Measurements from ENCODE around the gene RUNX1. TPM values are rescaled to one million over a fixed set of nuclear protein-coding genes. Genes with fewer than 3 reads are reported as not detected.

The RUNX1 gene
- total RNA-seq, 4 donors from 2014 or later: 16.2 to 34.6 (median 26.4) TPM

- TF ChIP-seq CTCF (IDR thresholded peaks at IDR 0.05; ENCODE audit: low read depth): no peak
Observed at GRCh38 chr21:35032474-35033263, 16.4 kb downstream of the RUNX1 start.

- no peak for TF ChIP-seq CTCF (IDR thresholded peaks at IDR 0.05; ENCODE audit: low read depth)
Observed at GRCh38 chr21:35028451-35028978, 20.6 kb downstream of the RUNX1 start.

GRCh38 chr21:35027563-35028450, 21.3 kb downstream of the RUNX1 start:
- TF ChIP-seq CTCF (IDR thresholded peaks at IDR 0.05; ENCODE audit: low read depth): no peak

- no peak for TF ChIP-seq CTCF (IDR thresholded peaks at IDR 0.05; ENCODE audit: low read depth)
Observed at GRCh38 chr21:35026617-35027562, 22.2 kb downstream of the RUNX1 start.

GRCh38 chr21:35026153-35026500, 23.0 kb downstream of the RUNX1 start:
- no peak for TF ChIP-seq CTCF (IDR thresholded peaks at IDR 0.05; ENCODE audit: low read depth)

GRCh38 chr21:35025206-35026152, 23.6 kb downstream of the RUNX1 start:
- TF ChIP-seq CTCF (IDR thresholded peaks at IDR 0.05; ENCODE audit: low read depth): no peak

Data from subcutaneous adipose tissue (tissue), 4 donors.